ENCODE data around the gene MRC2. TPM values are rescaled to one million over a fixed set of nuclear protein-coding genes. Genes with fewer than 3 reads are reported as not detected.
"Not testable (repeated sequence)": the region's sequence is repeated elsewhere in the genome, so short reads cannot be mapped to it uniquely, and the experiment has no call there.

MRC2 gene
- total RNA-seq, 1 donor from 2014 or later = 175 TPM

DNA sequence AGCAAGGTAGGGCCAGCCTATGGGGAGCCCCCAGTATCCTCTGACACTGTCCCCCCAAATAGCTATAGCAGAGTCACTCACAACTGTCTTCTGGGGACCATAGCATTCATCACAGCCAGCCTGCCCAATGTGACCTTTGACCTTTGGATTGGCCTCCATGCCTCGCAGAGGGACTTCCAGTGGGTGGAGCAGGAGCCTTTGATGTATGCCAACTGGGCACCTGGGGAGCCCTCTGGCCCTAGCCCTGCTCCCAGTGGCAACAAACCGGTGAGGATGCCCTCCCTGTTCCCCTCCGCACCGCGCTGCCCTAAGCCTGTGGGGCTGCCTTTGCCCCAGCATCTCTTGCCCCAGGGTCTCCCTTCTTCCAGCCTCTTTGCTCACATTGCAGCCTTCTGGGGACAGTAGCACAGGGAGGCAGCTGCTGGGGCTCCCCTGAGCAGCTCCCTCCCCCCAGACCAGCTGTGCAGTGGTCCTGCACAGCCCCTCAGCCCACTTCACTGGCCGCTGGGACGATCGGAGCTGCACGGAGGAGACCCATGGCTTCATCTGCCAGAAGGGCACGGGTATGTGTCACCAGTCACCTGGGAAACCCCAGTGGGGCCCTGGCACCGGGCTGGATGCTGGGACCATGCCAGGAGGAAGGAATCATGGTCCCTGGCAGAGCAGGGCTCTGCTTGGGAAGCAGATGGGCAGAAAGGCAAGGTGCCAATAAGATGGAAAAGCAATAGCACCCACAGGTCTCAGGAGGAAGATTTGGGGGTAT is 61.1 kb downstream of the MRC2 start:
- Histone ChIP-seq H3K4me3 (ENCODE audit: low read length in 3 of 3) (no peak overlapping the region), H3K4me1 (ENCODE audit: control insufficient read depth in 3 of 3, insufficient read depth in 3 of 3, low read length in 3 of 3) (no peaks in the 10 kb centered on the region), H3K9ac (ENCODE audit: low read depth in 1 of 3, low read length in 3 of 3) (no peak overlapping the region), H3K27ac (ENCODE audit: low read depth, low read length) (no peak overlapping the region), H3K27me3 (ENCODE audit: control insufficient read depth in 3 of 3, insufficient read depth in 3 of 3, low read length in 3 of 3) (no peaks in the 10 kb centered on the region), H3K36me3 (ENCODE audit: control insufficient read depth in 3 of 3, insufficient read depth in 3 of 3, low read length in 3 of 3) (peaks cover 0 to 2% (median 0%) of the 10 kb centered on the region in 3 donors), H3K9me3 (ENCODE audit: control insufficient read depth in 3 of 3, low read length in 3 of 3) (no peaks in the 10 kb centered on the region)

DNA sequence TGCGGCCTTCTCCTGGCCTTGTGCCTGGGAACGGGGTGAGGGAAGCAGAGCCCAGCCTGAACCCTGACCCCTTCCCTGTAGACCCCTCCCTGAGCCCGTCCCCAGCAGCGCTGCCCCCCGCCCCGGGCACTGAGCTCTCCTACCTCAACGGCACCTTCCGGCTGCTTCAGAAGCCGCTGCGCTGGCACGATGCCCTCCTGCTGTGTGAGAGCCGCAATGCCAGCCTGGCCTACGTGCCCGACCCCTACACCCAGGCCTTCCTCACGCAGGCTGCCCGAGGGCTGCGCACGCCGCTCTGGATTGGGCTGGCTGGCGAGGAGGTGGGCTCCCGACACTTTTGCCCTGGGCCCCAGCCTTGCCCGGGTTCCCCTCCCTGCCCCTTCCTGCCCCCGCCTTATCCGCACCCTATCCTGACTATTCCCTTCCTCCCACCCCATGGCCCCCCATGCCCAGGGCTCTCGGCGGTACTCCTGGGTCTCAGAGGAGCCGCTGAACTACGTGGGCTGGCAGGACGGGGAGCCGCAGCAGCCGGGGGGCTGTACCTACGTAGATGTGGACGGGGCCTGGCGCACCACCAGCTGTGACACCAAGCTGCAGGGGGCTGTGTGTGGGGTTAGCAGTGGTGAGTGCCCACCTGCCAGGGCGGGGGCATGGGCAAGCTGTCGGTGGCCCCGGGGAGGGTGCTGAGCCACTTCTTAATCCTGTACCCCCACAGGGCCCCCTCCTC is 62.1 kb downstream of the MRC2 start:
- H3K27ac ChIP-seq (ENCODE audit: low read depth, low read length) = no peak overlapping the region
- no peak overlapping the region for H3K4me3 ChIP-seq (ENCODE audit: low read length in 3 of 3)
- no peaks in the 10 kb centered on the region for H3K27me3 ChIP-seq (ENCODE audit: control insufficient read depth in 3 of 3, insufficient read depth in 3 of 3, low read length in 3 of 3)
- H3K9me3 ChIP-seq (ENCODE audit: control insufficient read depth in 3 of 3, low read length in 3 of 3) = no peaks in the 10 kb centered on the region
- H3K9ac ChIP-seq (ENCODE audit: low read depth in 1 of 3, low read length in 3 of 3) = no peak overlapping the region
- H3K36me3 ChIP-seq (ENCODE audit: control insufficient read depth in 3 of 3, insufficient read depth in 3 of 3, low read length in 3 of 3) = peaks cover 0 to 2% (median 0%) of the 10 kb centered on the region in 3 donors
- H3K4me1 ChIP-seq (ENCODE audit: control insufficient read depth in 3 of 3, insufficient read depth in 3 of 3, low read length in 3 of 3) = peaks cover 0 to 3% (median 0%) of the 10 kb centered on the region in 3 donors

DNA sequence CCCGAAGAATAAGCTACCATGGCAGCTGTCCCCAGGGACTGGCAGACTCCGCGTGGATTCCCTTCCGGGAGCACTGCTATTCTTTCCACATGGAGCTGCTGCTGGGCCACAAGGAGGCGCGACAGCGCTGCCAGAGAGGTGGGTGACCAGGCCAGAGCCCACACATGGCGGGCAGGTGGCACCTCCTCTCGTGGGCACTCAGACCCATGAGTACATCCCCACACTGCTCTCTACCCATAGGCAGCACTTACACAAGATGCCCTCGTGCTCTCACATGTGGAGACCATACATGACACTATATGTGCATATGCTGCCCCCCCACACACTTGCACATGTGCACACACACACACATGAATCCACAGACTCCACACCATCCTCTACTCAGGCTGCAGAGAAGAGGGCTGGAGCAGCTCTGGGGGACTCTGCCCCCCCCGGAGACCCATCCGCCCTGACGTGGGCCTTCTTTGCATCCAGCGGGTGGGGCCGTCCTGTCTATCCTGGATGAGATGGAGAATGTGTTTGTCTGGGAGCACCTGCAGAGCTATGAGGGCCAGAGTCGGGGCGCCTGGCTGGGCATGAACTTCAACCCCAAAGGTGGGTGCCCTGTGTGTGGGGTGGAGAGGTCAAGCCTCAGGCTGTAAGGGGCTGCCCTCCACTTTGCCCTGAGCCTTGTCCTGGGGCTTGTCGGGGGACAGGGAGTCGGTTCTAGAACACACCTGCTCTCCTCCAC is 62.9 kb downstream of the MRC2 start:
- H3K9ac ChIP-seq (ENCODE audit: low read depth in 1 of 3, low read length in 3 of 3) = no peak overlapping the region
- H3K36me3 ChIP-seq (ENCODE audit: control insufficient read depth in 3 of 3, insufficient read depth in 3 of 3, low read length in 3 of 3) = peaks cover 0 to 2% (median 0%) of the 10 kb centered on the region in 3 donors
- H3K9me3 ChIP-seq (ENCODE audit: control insufficient read depth in 3 of 3, low read length in 3 of 3) = no peaks in the 10 kb centered on the region
- H3K27me3 ChIP-seq (ENCODE audit: control insufficient read depth in 3 of 3, insufficient read depth in 3 of 3, low read length in 3 of 3) = no peaks in the 10 kb centered on the region
- H3K4me1 ChIP-seq (ENCODE audit: control insufficient read depth in 3 of 3, insufficient read depth in 3 of 3, low read length in 3 of 3) = peaks cover 0 to 7% (median 0%) of the 10 kb centered on the region in 3 donors
- no peak overlapping the region for H3K4me3 ChIP-seq (ENCODE audit: low read length in 3 of 3)
- H3K27ac ChIP-seq (ENCODE audit: low read depth, low read length) = no peak overlapping the region

DNA sequence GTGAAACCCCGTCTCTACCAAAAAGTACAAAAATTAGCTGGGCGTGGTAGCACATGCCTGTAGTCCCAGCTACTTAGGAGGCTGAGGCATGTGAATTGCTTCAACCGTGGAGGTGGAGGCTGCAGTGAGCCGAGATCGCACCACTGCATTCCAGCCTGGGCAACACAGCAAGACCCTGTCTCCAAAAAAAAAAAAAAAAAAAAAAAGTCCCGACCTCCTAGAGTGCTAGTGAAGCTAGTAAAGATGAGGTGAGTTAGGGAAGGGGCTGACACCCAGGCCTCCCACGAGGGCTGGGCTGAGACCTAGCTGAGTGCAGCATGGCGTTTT is 64.1 kb downstream of the MRC2 start:
- H3K9ac ChIP-seq (ENCODE audit: low read depth in 1 of 3, low read length in 3 of 3) = not testable (repeated sequence)

GRCh38 chr17:62692159-62692651 is 64.7 kb downstream of the MRC2 start:
- Histone ChIP-seq H3K36me3 (ENCODE audit: control insufficient read depth in 3 of 3, insufficient read depth in 3 of 3, low read length in 3 of 3) (peaks cover 0 to 2% (median 0%) of the 10 kb centered on the region in 3 donors), H3K9me3 (ENCODE audit: control insufficient read depth in 3 of 3, low read length in 3 of 3) (no peaks in the 10 kb centered on the region), H3K27me3 (ENCODE audit: control insufficient read depth in 3 of 3, insufficient read depth in 3 of 3, low read length in 3 of 3) (no peaks in the 10 kb centered on the region), H3K9ac (ENCODE audit: low read depth in 1 of 3, low read length in 3 of 3) (no peak overlapping the region), H3K27ac (ENCODE audit: low read depth, low read length) (no peak overlapping the region), H3K4me3 (ENCODE audit: low read length in 3 of 3) (no peak overlapping the region), H3K4me1 (ENCODE audit: control insufficient read depth in 3 of 3, insufficient read depth in 3 of 3, low read length in 3 of 3) (peaks cover 0 to 12% (median 3%) of the 10 kb centered on the region in 3 donors)

More for the DNA sequence above, 64.1 kb downstream of the MRC2 start:
- H3K4me3 ChIP-seq (ENCODE audit: low read length in 3 of 3); H3K27ac ChIP-seq (ENCODE audit: low read depth, low read length); H3K36me3 ChIP-seq (ENCODE audit: control insufficient read depth in 3 of 3, insufficient read depth in 3 of 3, low read length in 3 of 3); H3K4me1 ChIP-seq (ENCODE audit: control insufficient read depth in 3 of 3, insufficient read depth in 3 of 3, low read length in 3 of 3); H3K27me3 ChIP-seq (ENCODE audit: control insufficient read depth in 3 of 3, insufficient read depth in 3 of 3, low read length in 3 of 3); H3K9me3 ChIP-seq (ENCODE audit: control insufficient read depth in 3 of 3, low read length in 3 of 3): not testable (repeated sequence)

DNA sequence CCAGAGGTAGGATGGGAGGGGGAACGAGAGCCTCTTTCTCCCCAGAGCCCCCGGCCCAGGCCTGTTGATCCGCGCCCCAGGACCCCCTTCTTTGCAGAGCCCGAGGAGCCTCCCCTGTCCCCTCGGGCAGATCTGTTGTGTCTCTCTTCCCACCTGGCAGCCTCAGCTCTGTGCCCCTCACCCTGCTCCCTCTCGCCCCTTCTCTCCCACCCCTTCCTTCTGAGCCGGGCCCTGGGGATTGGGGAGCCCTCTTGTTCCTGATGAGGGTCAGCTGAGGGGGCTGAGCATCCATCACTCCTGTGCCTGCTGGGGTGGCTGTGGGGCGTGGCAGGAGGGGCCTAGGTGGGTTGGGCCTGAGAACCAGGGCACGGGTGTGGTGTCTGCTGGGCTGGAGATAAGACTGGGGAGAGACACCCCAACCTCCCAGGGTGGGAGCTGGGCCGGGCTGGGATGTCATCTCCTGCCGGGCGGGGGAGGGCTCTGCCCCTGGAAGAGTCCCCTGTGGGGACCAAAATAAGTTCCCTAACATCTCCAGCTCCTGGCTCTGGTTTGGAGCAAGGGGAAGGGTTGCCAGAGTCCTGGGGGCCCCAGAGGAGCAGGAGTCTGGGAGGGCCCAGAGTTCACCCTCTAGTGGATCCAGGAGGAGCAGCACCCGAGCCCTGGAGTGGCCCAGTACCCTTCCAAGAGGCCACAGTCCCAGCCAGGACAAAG is 65.4 kb downstream of the MRC2 start:
- Histone ChIP-seq H3K9me3 (ENCODE audit: control insufficient read depth in 3 of 3, low read length in 3 of 3) (no peaks in the 10 kb centered on the region), H3K36me3 (ENCODE audit: control insufficient read depth in 3 of 3, insufficient read depth in 3 of 3, low read length in 3 of 3) (peaks cover 0 to 2% (median 0%) of the 10 kb centered on the region in 3 donors), H3K27ac (ENCODE audit: low read depth, low read length) (no peak overlapping the region), H3K4me3 (ENCODE audit: low read length in 3 of 3) (no peak overlapping the region), H3K9ac (ENCODE audit: low read depth in 1 of 3, low read length in 3 of 3) (no peak overlapping the region), H3K4me1 (ENCODE audit: control insufficient read depth in 3 of 3, insufficient read depth in 3 of 3, low read length in 3 of 3) (peaks cover 0 to 12% (median 6%) of the 10 kb centered on the region in 3 donors), H3K27me3 (ENCODE audit: control insufficient read depth in 3 of 3, insufficient read depth in 3 of 3, low read length in 3 of 3) (no peaks in the 10 kb centered on the region)

DNA sequence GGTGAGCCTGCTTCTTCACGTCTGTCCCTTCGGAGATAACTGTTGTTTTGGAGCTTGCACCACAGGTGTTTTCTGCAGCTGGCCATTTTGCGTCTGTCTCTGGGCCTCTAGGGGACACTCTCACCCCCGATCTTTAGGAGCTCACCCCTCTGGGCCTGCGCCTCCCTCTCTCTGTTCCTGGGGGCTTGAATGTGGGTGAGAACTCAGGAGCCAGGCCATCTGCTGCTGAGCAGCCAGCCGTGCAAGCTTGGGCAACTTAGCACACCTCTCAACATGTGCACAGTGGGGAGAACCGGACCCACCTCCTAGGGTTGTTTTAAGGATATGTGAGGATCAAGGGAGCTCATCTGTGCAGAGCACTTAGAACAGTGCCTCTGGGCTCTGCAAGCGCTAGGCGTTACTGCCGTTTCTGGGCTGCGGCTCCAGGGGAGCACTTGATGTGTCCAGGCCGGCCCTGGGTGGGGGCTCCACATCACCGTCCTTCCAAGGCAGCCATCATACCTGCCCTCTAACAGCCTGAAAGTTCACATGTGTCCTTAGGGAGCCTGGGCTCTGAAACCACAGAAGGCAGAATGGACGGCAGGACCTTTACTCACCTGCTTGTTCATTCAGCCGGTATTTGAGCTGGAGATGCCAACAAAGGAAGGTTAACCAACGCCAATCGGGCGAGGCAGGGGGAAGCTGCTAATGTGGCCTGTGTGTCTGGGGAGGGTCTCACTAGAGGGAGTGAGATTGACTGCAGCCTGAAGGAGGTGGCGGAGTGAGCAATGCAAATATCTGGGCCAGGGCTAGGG is 66.3 kb downstream of the MRC2 start:
- H3K9me3 ChIP-seq (ENCODE audit: control insufficient read depth in 3 of 3, low read length in 3 of 3) = no peaks in the 10 kb centered on the region
- H3K27me3 ChIP-seq (ENCODE audit: control insufficient read depth in 3 of 3, insufficient read depth in 3 of 3, low read length in 3 of 3) = no peaks in the 10 kb centered on the region
- no peak overlapping the region for H3K4me3 ChIP-seq (ENCODE audit: low read length in 3 of 3)
- H3K36me3 ChIP-seq (ENCODE audit: control insufficient read depth in 3 of 3, insufficient read depth in 3 of 3, low read length in 3 of 3) = peaks cover 0 to 2% (median 0%) of the 10 kb centered on the region in 3 donors
- peaks cover 0 to 12% (median 6%) of the 10 kb centered on the region in 3 donors for H3K4me1 ChIP-seq (ENCODE audit: control insufficient read depth in 3 of 3, insufficient read depth in 3 of 3, low read length in 3 of 3)
- H3K27ac ChIP-seq (ENCODE audit: low read depth, low read length) = no peak overlapping the region
- H3K9ac ChIP-seq (ENCODE audit: low read depth in 1 of 3, low read length in 3 of 3) = no peak overlapping the region

- H3K27me3 ChIP-seq (ENCODE audit: control insufficient read depth in 3 of 3, insufficient read depth in 3 of 3, low read length in 3 of 3); H3K27ac ChIP-seq (ENCODE audit: low read depth, low read length); H3K9me3 ChIP-seq (ENCODE audit: control insufficient read depth in 3 of 3, low read length in 3 of 3); H3K36me3 ChIP-seq (ENCODE audit: control insufficient read depth in 3 of 3, insufficient read depth in 3 of 3, low read length in 3 of 3); H3K9ac ChIP-seq (ENCODE audit: low read depth in 1 of 3, low read length in 3 of 3); H3K4me3 ChIP-seq (ENCODE audit: low read length in 3 of 3): not testable (repeated sequence)
- H3K4me1 ChIP-seq (ENCODE audit: control insufficient read depth in 3 of 3, insufficient read depth in 3 of 3, low read length in 3 of 3) = peaks cover 0 to 12% (median 6%) of the 10 kb centered on the region in 3 donors
These were observed 67.7 kb downstream of the MRC2 start for GRCh38 chr17:62695093-62695738.
